ENCODE results near the gene ABI1. TPM values are rescaled to one million over a fixed set of nuclear protein-coding genes. Genes with fewer than 3 reads are reported as not detected.

The ABI1 gene
- total RNA-seq, 1 donor from 2014 or later, result 54.5 TPM

GRCh38 chr10:26721561-26721960, 139.2 kb downstream of the ABI1 start:
- Mint-ChIP-seq H3K9me3 (no peaks in the 10 kb centered on the region), H3K4me1 (peaks cover 13% of the 10 kb centered on the region), H3K4me3 (peak overlapping the region; percentile 19), H3K27ac (peak overlapping the region; percentile 82), H3K36me3 (ENCODE audit: low read depth) (peaks cover 48% of the 10 kb centered on the region), H3K27me3 (no peaks in the 10 kb centered on the region)
- intact Hi-C loops (cut with micrococcal nuclease), result loop anchor here (10.0 kb wide), 1 partner anchor 387 kb away; no protein-coding TSS in a partner anchor
- peak; percentile 82 for DNase-seq

GRCh38 chr10:26717476-26717875, 143.3 kb downstream of the ABI1 start:
- H3K27me3 Mint-ChIP-seq, result no peaks in the 10 kb centered on the region
- H3K9me3 Mint-ChIP-seq, result no peaks in the 10 kb centered on the region
- DNase-seq, result peak; percentile 35
- peaks cover 10% of the 10 kb centered on the region for H3K4me1 Mint-ChIP-seq
- H3K4me3 Mint-ChIP-seq, result no peak overlapping the region
- no peak overlapping the region for H3K27ac Mint-ChIP-seq
- peaks cover 51% of the 10 kb centered on the region for H3K36me3 Mint-ChIP-seq (ENCODE audit: low read depth)
- intact Hi-C loops (cut with micrococcal nuclease), result no loop called here

GRCh38 chr10:26715137-26715487, 145.6 kb downstream of the ABI1 start:
- H3K27ac Mint-ChIP-seq, result no peak overlapping the region
- H3K9me3 Mint-ChIP-seq, result no peaks in the 10 kb centered on the region
- H3K4me3 Mint-ChIP-seq, result no peak overlapping the region
- no peak for DNase-seq
- H3K4me1 Mint-ChIP-seq, result peaks cover 3% of the 10 kb centered on the region
- no peaks in the 10 kb centered on the region for H3K27me3 Mint-ChIP-seq
- intact Hi-C loops (cut with micrococcal nuclease), result no loop called here
- peaks cover 42% of the 10 kb centered on the region for H3K36me3 Mint-ChIP-seq (ENCODE audit: low read depth)

GRCh38 chr10:26714415-26715136, 146.2 kb downstream of the ABI1 start:
- Mint-ChIP-seq H3K27ac (no peak overlapping the region), H3K36me3 (ENCODE audit: low read depth) (peaks cover 38% of the 10 kb centered on the region), H3K4me1 (peaks cover 1% of the 10 kb centered on the region), H3K27me3 (no peaks in the 10 kb centered on the region), H3K4me3 (no peak overlapping the region), H3K9me3 (no peaks in the 10 kb centered on the region)
- peak; percentile 33 for DNase-seq
- intact Hi-C loops (cut with micrococcal nuclease), result no loop called here

- Mint-ChIP-seq H3K9me3 (no peaks in the 10 kb centered on the region), H3K27me3 (no peaks in the 10 kb centered on the region), H3K4me1 (peaks cover 2% of the 10 kb centered on the region), H3K4me3 (no peak overlapping the region), H3K27ac (no peak overlapping the region), H3K36me3 (ENCODE audit: low read depth) (peaks cover 48% of the 10 kb centered on the region)
- DNase-seq, result no peak
- intact Hi-C loops (cut with micrococcal nuclease), result no loop called here
Measured at GRCh38 chr10:26711324-26711723, 149.4 kb downstream of the ABI1 start.

GRCh38 chr10:26706936-26707335, 153.8 kb downstream of the ABI1 start:
- Mint-ChIP-seq H3K4me3 (no peak overlapping the region), H3K36me3 (ENCODE audit: low read depth) (peaks cover 58% of the 10 kb centered on the region), H3K9me3 (no peaks in the 10 kb centered on the region), H3K27ac (no peak overlapping the region), H3K27me3 (no peaks in the 10 kb centered on the region), H3K4me1 (peaks cover 18% of the 10 kb centered on the region)
- intact Hi-C loops (cut with micrococcal nuclease), result no loop called here
- no peak for DNase-seq

GRCh38 chr10:26706206-26706605, 154.6 kb downstream of the ABI1 start:
- DNase-seq, result peak; percentile 52

GRCh38 chr10:26703974-26704373, 156.8 kb downstream of the ABI1 start:
- Mint-ChIP-seq H3K27ac (no peak overlapping the region), H3K9me3 (no peaks in the 10 kb centered on the region), H3K27me3 (no peaks in the 10 kb centered on the region), H3K4me3 (no peak overlapping the region), H3K4me1 (peaks cover 34% of the 10 kb centered on the region), H3K36me3 (ENCODE audit: low read depth) (peaks cover 75% of the 10 kb centered on the region)
- DNase-seq, result no peak
- intact Hi-C loops (cut with micrococcal nuclease), result no loop called here

More at GRCh38 chr10:26706206-26706605, 154.6 kb downstream of the ABI1 start:
- Mint-ChIP-seq H3K4me3 (no peak overlapping the region), H3K27ac (peak overlapping the region; percentile 45), H3K36me3 (ENCODE audit: low read depth) (peaks cover 59% of the 10 kb centered on the region), H3K4me1 (peaks cover 21% of the 10 kb centered on the region), H3K27me3 (no peaks in the 10 kb centered on the region), H3K9me3 (no peaks in the 10 kb centered on the region)
- intact Hi-C loops (cut with micrococcal nuclease), result no loop called here

GRCh38 chr10:26703096-26703495, 157.7 kb downstream of the ABI1 start:
- no peaks in the 10 kb centered on the region for H3K9me3 Mint-ChIP-seq
- no peak for DNase-seq
- H3K27ac Mint-ChIP-seq, result no peak overlapping the region
- peaks cover 37% of the 10 kb centered on the region for H3K4me1 Mint-ChIP-seq
- peaks cover 72% of the 10 kb centered on the region for H3K36me3 Mint-ChIP-seq (ENCODE audit: low read depth)
- intact Hi-C loops (cut with micrococcal nuclease), result no loop called here
- H3K4me3 Mint-ChIP-seq, result no peak overlapping the region
- no peaks in the 10 kb centered on the region for H3K27me3 Mint-ChIP-seq

- no peaks in the 10 kb centered on the region for H3K27me3 Mint-ChIP-seq
- H3K9me3 Mint-ChIP-seq, result no peaks in the 10 kb centered on the region
- H3K4me3 Mint-ChIP-seq, result no peak overlapping the region
- H3K4me1 Mint-ChIP-seq, result peaks cover 37% of the 10 kb centered on the region
- no peak overlapping the region for H3K27ac Mint-ChIP-seq
- intact Hi-C loops (cut with micrococcal nuclease), result no loop called here
- DNase-seq, result peak; percentile 40
- H3K36me3 Mint-ChIP-seq (ENCODE audit: low read depth), result peaks cover 54% of the 10 kb centered on the region
Measured at GRCh38 chr10:26700884-26701630, 159.7 kb downstream of the ABI1 start.

GRCh38 chr10:26699631-26700030, 161.1 kb downstream of the ABI1 start:
- H3K27ac Mint-ChIP-seq, result no peak overlapping the region
- H3K27me3 Mint-ChIP-seq, result no peaks in the 10 kb centered on the region
- H3K9me3 Mint-ChIP-seq, result no peaks in the 10 kb centered on the region
- intact Hi-C loops (cut with micrococcal nuclease), result loop anchor here (2.0 to 10.0 kb wide), 7 partner anchors 212 to 1833 kb away; partner anchors contain the start of genes ANKRD26, APBB1IP, RAB18 and WAC
- peak; percentile 52 for DNase-seq
- peaks cover 44% of the 10 kb centered on the region for H3K36me3 Mint-ChIP-seq (ENCODE audit: low read depth)
- H3K4me3 Mint-ChIP-seq, result peak overlapping the region; percentile 99
- H3K4me1 Mint-ChIP-seq, result peaks cover 34% of the 10 kb centered on the region

- Mint-ChIP-seq H3K27ac (peak overlapping the region; percentile 97), H3K4me1 (peaks cover 36% of the 10 kb centered on the region), H3K4me3 (peak overlapping the region; percentile 99), H3K9me3 (no peaks in the 10 kb centered on the region), H3K36me3 (ENCODE audit: low read depth) (peaks cover 40% of the 10 kb centered on the region), H3K27me3 (no peaks in the 10 kb centered on the region)
- DNase-seq, result peak; percentile 52
- intact Hi-C loops (cut with micrococcal nuclease), result loop anchor here (2.0 to 10.0 kb wide), 7 partner anchors 212 to 1833 kb away; partner anchors contain the start of genes ANKRD26, APBB1IP, RAB18 and WAC
Measured at GRCh38 chr10:26698909-26699308, 161.8 kb downstream of the ABI1 start.

GRCh38 chr10:26697922-26698608, 162.7 kb downstream of the ABI1 start:
- peak overlapping the region; percentile 97 for H3K27ac Mint-ChIP-seq
- peaks cover 36% of the 10 kb centered on the region for H3K36me3 Mint-ChIP-seq (ENCODE audit: low read depth)
- no peaks in the 10 kb centered on the region for H3K9me3 Mint-ChIP-seq
- intact Hi-C loops (cut with micrococcal nuclease), result loop anchor here (1.0 to 10.0 kb wide), 9 partner anchors 39 to 1834 kb away; partner anchors contain the start of genes ANKRD26, APBB1IP, RAB18 and WAC
- H3K4me3 Mint-ChIP-seq, result peak overlapping the region; percentile 99
- no peaks in the 10 kb centered on the region for H3K27me3 Mint-ChIP-seq
- peaks cover 33% of the 10 kb centered on the region for H3K4me1 Mint-ChIP-seq
- peak; percentile 60 for DNase-seq

Data from activated CD4-positive, alpha-beta T cell treated with anti-CD3 and anti-CD28 coated beads, Interleukin-2, amount 10 ng/mL, durations not matched to agents 24 days and 14 days (primary cell).